HG02588 (cell line): ENCODE measurements around the gene SH3PXD2A.

Source experiments
- ATAC-seq: cut with Tn5 transposase; IDR thresholded peaks from one replicate; pipeline ENCODE4 v1.9.1; 2021; ENCODE audit warnings: mild to moderate bottlenecking, moderate library complexity; ENCODE audit not compliant: unreplicated experiment

Gene SH3PXD2A

DNA sequence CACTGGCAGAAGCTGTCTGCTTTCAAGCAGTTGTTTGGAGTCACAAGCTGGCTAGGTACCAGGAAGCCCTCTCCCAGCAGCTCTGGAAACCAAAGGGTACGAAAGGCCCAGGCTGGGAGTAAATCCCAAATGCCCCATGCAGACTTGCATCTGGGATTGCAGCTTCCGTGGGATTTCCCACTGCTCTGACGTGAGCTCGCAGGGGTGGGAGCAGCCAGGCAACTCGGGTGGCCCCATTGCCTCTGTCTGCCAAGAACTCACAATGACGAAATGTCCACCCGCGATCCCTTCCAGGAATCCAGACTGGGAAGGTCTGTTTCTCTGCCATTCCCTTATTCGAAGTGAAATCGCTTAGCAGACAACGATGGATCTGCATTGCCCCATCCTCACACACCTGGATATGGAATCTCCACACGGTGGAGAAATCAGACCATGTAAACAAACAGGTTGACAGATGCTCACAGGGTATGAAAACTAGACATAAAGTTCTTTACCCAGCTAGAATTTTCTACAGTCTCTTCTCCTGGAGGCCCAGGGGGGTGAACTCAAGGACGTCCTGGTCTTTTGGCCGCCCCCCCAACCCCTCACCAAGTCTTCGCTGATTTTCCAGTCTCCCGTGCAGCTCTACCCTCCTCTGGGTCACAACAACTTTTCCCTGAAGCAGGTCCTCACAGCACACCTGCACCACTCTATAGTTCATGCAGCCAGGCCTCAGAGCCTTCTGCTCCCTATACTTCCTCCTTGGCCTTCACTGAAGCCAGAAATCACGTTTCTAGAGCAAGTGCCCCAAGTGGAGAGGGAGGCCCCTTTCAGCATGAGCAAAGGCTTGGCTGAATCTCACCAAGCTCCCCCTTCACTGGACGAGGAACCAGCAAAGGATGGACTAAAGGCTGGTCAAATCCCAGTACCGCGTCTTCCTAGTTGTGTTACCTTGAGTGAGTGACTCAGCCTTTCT lies 20.0 kb downstream of the SH3PXD2A start:
- no peak for ATAC-seq

DNA sequence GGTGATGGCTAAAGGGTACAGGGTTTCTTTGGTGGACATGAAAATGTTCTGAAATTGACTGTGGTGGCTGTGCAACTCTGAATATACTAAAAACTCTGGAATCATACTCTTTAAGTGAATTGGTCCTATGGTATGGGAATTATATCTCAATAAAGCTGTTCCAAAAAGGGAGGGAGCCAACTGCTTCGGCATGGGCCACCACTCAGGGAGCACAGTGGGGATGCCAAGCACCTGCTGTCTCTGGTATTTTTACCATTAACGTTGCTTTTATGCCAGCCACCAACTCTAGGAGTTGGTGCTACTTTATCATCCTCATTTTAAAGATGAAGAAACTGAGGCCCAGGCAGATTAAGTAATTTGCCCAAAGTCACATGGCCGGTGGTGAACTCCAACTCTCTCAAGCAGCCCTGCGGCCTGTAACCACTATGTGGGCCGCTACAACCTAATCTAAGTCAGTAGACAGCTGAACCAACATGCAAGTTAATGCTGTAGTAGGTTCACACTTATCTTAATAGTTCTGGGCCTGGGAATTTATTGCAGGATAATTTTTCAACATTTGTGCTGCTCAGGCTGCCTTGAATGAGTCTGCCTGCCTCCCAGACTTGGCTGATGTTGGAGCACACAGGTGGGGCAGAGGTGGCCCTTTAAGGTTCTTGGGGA lies 20.8 kb downstream of the SH3PXD2A start:
- no peak for ATAC-seq

DNA sequence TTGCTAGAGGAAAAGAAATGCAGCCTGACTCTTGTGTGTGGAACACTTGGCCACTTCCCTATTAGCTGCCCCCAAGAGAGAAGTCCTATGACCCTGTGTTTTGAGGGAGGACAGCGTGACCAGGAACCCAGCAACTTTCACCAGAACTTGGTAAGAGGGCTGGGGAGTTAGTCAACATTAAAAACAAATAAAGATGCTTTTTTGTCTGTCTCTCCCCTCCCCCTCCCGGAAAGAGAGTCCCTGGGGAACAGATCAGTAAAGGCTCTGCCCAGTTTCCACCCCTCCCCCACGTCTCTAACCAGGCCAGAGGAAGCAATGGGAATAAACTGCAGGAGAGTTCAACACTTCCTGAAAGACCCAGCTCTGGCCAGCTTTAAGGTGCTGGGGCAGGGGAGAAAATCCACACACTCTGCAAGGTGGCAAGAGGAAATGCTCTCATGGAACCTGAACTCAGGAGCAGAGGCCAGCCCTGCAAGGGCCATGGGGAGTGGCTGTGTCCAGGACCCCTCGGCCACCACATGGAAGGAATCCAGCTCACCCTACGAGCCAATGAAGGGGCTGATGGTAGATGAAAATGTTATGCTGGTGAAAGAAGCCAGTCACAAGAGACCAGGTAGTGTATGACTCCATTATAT lies 21.5 kb downstream of the SH3PXD2A start:
- ATAC-seq = no peak

- ATAC-seq = no peak
Observed at GRCh38 chr10:103832806-103833205, 22.6 kb downstream of the SH3PXD2A start.

GRCh38 chr10:103829838-103830465 lies 25.4 kb downstream of the SH3PXD2A start:
- no peak for ATAC-seq

DNA sequence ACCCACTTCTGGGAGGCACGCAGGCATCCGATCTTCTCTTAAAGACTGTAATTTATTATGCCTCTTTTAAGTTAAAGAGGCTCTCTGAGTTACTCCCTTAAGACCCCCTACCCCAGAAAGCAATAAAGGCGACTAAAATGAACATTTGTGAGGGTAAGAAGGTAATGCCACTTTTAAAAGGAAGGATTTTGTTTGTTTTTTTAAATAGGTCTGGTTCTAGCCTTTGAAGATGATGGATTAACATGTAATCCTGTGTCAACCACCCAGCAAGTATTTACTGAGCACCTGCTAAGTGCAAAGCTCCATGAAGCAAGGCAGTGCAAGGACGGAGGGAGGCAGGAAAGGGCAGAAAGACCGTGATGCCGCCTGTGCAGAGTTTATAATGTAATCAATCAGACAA lies 26.1 kb downstream of the SH3PXD2A start:
- no peak for ATAC-seq

- no peak for ATAC-seq
Observed at GRCh38 chr10:103828587-103829197, 26.7 kb downstream of the SH3PXD2A start.

DNA sequence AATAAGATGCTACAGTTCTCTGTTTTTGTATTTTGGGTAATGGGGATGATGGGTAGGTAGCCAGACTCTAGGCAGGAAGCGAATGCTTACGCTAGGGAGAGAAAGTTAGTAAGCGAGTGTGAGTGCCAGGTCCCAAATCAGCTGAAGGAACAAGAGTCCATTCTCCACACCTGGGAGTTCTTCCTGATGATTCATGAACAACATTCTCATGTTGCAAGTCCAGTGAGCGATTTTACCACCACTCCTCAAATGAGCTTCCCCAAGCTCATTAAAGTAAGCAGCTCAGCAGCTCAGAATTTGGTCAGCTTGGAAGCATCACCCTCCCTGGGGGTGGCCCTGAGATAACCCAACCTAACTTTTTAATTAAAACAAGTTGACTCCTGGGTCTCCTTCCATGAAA lies 27.3 kb downstream of the SH3PXD2A start:
- ATAC-seq = no peak

DNA sequence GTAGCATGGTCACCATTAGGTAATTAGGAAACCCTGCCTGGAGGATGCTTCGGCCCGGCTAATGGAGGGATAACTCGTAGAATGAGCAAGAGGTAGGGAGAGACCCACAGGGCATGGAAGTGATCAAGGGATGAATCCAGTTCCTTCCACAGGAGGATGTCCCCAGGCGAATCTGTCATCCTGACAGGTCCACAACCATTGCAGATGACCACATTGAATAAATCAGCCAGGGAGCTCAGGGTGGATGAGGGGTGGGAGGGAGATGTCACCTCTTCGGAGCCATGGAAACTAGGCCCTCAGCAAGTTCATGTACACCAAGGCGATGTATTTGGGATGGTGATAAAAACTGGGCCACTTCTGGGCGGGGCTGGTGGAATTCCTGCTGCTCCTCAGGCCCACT lies 28.5 kb downstream of the SH3PXD2A start:
- ATAC-seq = no peak

DNA sequence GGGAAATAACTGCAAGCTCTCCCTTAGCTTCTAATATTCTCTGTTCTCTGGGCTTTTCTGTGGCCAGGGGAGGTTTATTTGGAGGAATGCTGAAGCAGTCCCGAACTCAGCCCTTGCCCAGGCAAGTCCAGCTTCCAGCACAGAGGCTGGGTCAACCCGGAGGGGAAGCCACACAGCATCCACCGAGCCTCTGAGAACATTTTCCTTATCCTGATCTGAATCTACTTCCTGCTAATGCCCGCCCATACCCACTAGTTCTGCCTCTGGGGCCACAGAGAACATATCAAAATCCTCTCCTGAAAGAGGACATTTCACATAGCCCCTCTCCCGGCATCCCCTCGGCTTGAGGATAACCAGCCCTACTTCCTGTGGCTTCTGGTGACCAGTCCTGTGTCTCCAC lies 31.1 kb downstream of the SH3PXD2A start:
- ATAC-seq = no peak

DNA sequence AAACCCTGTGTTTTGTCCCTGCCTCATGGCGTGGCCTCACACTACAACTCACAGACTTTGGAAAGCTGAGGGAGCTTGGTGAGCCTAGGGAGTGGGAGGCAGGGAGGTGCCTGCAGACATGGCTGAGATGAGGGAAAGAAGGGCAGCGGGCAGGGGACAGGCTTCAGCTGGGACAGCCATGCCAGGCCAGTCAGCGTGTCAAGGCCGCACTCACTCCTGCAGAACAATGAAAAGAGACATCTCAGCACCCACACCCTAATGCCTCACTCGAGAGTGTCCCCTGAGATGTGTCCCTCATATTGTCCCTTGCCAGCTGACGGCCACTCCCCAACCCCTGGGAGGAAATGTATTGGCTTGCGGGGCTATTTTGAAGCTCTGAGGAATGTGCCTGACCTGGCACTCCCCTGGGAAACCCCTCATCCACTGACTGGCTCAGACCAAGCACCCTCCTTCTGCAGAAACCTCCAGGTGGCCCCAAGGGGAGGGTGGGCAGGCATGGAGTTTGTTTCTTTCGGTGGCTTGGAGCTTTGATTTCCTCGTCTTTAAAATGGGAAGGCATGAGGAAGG lies 31.6 kb downstream of the SH3PXD2A start:
- ATAC-seq = no peak

- no peak for ATAC-seq
Observed at GRCh38 chr10:103822800-103823199, 32.6 kb downstream of the SH3PXD2A start.

GRCh38 chr10:103822107-103822716 lies 33.2 kb downstream of the SH3PXD2A start:
- no peak for ATAC-seq

DNA sequence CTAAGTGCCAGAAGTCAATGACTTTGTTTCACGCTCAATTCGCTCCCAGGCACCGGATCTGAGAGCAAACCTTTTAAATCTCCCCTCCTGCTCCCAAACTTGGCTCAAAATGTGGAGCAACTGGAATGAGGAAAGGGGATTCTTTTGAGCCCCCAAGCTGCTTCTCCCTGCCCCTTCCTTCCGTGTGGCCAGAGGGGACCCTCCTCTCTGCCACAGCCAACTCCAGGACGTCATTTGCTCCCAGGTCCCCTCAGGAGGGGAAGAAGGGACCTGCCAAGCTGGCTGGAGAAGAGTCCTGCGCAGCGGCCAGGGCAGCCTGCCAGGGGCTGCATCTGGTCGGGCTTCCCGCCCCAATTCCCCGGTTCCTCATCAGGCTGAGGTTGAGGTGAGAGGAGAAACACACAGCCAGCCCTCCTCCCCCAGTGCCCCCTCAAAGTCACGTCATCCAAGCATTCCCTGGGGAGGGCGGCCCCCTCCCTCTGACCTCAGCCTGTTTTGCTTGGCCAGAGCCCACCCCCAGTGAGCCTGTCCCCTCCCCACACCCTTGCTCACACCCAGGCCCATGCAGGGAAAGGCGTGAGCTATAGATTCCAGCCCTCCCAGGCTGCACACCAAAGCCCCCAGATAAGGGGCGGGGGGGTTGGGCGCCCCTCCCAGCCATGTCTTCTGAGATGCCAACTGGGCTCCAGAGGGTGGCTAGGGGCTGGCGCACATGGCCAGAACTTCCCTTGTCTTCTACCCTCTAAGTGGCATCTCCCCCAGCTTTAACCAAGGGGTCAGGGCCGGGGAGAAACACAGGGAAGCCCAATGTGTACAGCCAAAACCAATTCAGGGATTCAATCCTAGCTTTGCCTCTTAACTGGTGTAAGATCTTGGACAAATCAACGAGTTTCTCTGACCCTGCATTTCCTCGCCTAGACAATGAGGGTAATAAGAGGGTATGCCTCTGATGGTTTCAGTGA lies 35.0 kb downstream of the SH3PXD2A start:
- ATAC-seq = no peak

- no peak for ATAC-seq
Observed at GRCh38 chr10:103819493-103819892, 35.9 kb downstream of the SH3PXD2A start.

DNA sequence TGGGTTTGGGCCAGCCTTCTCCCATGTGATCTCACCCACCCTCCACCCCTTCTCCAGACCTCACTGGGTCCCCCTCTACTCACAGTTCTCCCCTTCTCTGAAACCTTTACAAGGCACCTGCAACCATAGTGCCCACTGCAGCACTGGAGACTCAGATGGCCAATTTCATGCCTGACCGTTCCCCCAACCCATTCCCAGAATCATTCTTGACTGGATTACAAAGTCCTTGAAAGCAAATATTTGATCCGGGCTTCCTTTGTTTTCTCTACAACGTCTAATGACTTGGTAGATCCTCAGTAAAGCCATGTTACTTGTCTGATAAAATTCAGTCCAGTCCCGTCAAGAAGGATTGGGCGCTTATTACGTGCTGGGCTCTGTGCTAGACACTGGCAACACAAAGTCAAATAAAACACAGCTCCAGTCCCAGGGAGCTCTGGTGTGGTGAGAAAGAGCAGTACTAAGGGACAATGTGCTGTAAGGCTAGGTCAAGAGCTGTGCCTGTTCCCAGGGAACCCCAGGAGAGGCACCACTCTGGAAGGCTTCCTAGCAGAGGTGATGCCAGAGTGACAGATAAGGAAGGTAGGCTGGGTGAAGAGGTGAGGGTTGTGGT lies 36.5 kb downstream of the SH3PXD2A start:
- no peak for ATAC-seq

DNA sequence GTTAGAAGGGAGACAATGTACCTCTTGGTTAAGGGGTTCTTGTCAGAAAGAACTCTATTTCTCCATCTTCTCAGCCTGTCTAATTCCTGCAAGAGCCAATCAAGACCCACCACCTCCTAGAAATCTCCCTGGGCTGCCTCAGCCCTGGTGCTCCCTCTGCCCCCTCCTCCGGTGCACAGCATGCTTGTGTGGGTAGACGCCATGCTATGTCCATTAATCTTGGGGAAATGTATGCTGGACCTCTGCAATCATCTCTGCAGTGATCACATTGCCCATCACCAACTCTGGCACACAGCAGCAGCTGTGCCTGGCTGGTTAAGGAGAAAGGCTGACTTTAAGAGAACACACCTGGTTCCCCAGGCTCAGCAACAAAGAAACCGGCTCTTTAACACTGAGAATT lies 37.3 kb downstream of the SH3PXD2A start:
- ATAC-seq = no peak

GRCh38 chr10:103816431-103816830 lies 38.9 kb downstream of the SH3PXD2A start:
- ATAC-seq = no peak
